Muscle of leg (tissue), 11 donors: Measurements from ENCODE around the gene GFRA4. TPM values are rescaled to one million over a fixed set of nuclear protein-coding genes. Genes with fewer than 3 reads are reported as not detected.
A peak's percentile ranks its signal among the peaks of the same experiment; 100 is the strongest.

ENCODE experiments used
- DNase-seq: peaks from one replicate; pipeline ENCODE4 v3.0.0; 2013
- H3K27ac ChIP-seq: one replicate; pipeline ENCODE4 v1.5.1; 2013; ENCODE audit warnings: mild to moderate bottlenecking, low read length, control low read depth
- H3K27me3 ChIP-seq: one replicate; pipeline ENCODE4 v1.6.1; 2013; ENCODE audit warnings: low read length; ENCODE audit not compliant: control insufficient read depth, insufficient read depth
- H3K36me3 ChIP-seq: one replicate; pipeline ENCODE4 v1.6.1; 2013; ENCODE audit warnings: low read length; ENCODE audit not compliant: control insufficient read depth, insufficient read depth
- H3K4me1 ChIP-seq: one replicate; pipeline ENCODE4 v1.6.1; 2013; ENCODE audit warnings: low read length; ENCODE audit not compliant: control insufficient read depth, insufficient read depth
- H3K4me3 ChIP-seq: one replicate; pipeline ENCODE4 v1.5.1; 2013; ENCODE audit warnings: low read length, control low read depth
- H3K9me3 ChIP-seq: replicated peaks from 2 replicates; pipeline ENCODE4 v1.6.1; 2013; ENCODE audit warnings: low read depth, low read length; ENCODE audit not compliant: control insufficient read depth
- WGBS: methylation state at CpG from one replicate; pipeline ENCODE4 v1.1.5; 2013; ENCODE audit warnings: missing lambda C conversion rate; ENCODE audit not compliant: insufficient coverage; 5-methylcytosine and 5-hydroxymethylcytosine counted together
- polyA plus RNA-seq, 8 donors: library from polyadenylated mRNA; unstranded; fragments of 120-200 nt; gene quantifications; one replicate each; pipeline versions ENCODE4 v1.2.1 to v1.2.3, GENCODE V29; 2013; ENCODE audit warnings: inconsistent platforms in 1 of 8, low replicate concordance in 1 of 8; ENCODE audit not compliant: insufficient read length in 8 of 8, insufficient read depth in 1 of 8
- total RNA-seq: library from RNA; stranded (reverse); fragments of 120-200 nt; gene quantifications from one replicate; pipeline ENCODE4 v1.2.4, GENCODE V29; 2013

The GFRA4 gene
- total and polyA plus RNA-seq, 9 donors: not detected

- Histone ChIP-seq H3K27ac (no peak overlapping the region), H3K36me3 (peaks cover 11% of the 10 kb centered on the region), H3K9me3 (no peaks in the 10 kb centered on the region), H3K4me1 (no peaks in the 10 kb centered on the region), H3K27me3 (no peaks in the 10 kb centered on the region), H3K4me3 (no peak overlapping the region)
- DNase-seq: no peak
- WGBS: no CpG with 5 or more reads among the region's 1 CpG
These were observed 27.9 kb downstream of the GFRA4 start for GRCh38 chr20:3635346-3635745.

GRCh38 chr20:3633913-3634478 lies 29.2 kb downstream of the GFRA4 start:
- no peak overlapping the region for H3K27ac ChIP-seq
- H3K36me3 ChIP-seq: peaks cover 16% of the 10 kb centered on the region
- H3K4me3 ChIP-seq: no peak overlapping the region
- WGBS: 38% methylated on average over 3 of the region's 6 CpGs
- H3K9me3 ChIP-seq: no peaks in the 10 kb centered on the region
- H3K4me1 ChIP-seq: no peaks in the 10 kb centered on the region
- no peaks in the 10 kb centered on the region for H3K27me3 ChIP-seq
- no peak for DNase-seq

- Histone ChIP-seq H3K4me1 (no peaks in the 10 kb centered on the region), H3K36me3 (peaks cover 23% of the 10 kb centered on the region), H3K27ac (no peak overlapping the region), H3K9me3 (no peaks in the 10 kb centered on the region), H3K27me3 (no peaks in the 10 kb centered on the region), H3K4me3 (no peak overlapping the region)
- 80% methylated on average over 5 of the region's 7 CpGs for WGBS
- DNase-seq: no peak
These were observed 30.7 kb downstream of the GFRA4 start for GRCh38 chr20:3632311-3633004.

GRCh38 chr20:3631534-3631933 lies 31.7 kb downstream of the GFRA4 start:
- Histone ChIP-seq H3K4me3 (no peak overlapping the region), H3K4me1 (no peaks in the 10 kb centered on the region), H3K9me3 (no peaks in the 10 kb centered on the region), H3K36me3 (peaks cover 24% of the 10 kb centered on the region), H3K27me3 (no peaks in the 10 kb centered on the region), H3K27ac (no peak overlapping the region)
- no CpG with 5 or more reads among the region's 5 CpGs for WGBS
- no peak for DNase-seq

- WGBS: 100% methylated on average over 1 of the region's 8 CpGs
- DNase-seq: peak; percentile 24
- Histone ChIP-seq H3K4me1 (no peaks in the 10 kb centered on the region), H3K27me3 (no peaks in the 10 kb centered on the region), H3K36me3 (peaks cover 26% of the 10 kb centered on the region), H3K27ac (no peak overlapping the region), H3K4me3 (no peak overlapping the region), H3K9me3 (no peaks in the 10 kb centered on the region)
These were observed 32.8 kb downstream of the GFRA4 start for GRCh38 chr20:3630429-3630828.

GRCh38 chr20:3629893-3630292 lies 33.3 kb downstream of the GFRA4 start:
- WGBS: 100% methylated on average over 1 of the region's 2 CpGs
- no peak overlapping the region for H3K4me3 ChIP-seq
- no peaks in the 10 kb centered on the region for H3K4me1 ChIP-seq
- no peak overlapping the region for H3K27ac ChIP-seq
- H3K27me3 ChIP-seq: no peaks in the 10 kb centered on the region
- DNase-seq: no peak
- no peaks in the 10 kb centered on the region for H3K9me3 ChIP-seq
- H3K36me3 ChIP-seq: peaks cover 26% of the 10 kb centered on the region

GRCh38 chr20:3628502-3629314 lies 34.5 kb downstream of the GFRA4 start:
- Histone ChIP-seq H3K4me3 (no peak overlapping the region), H3K27me3 (no peaks in the 10 kb centered on the region), H3K9me3 (no peaks in the 10 kb centered on the region), H3K36me3 (peaks cover 21% of the 10 kb centered on the region), H3K4me1 (no peaks in the 10 kb centered on the region), H3K27ac (no peak overlapping the region)
- no peak for DNase-seq
- WGBS: 86% methylated on average over 12 of the region's 16 CpGs

GRCh38 chr20:3627476-3627875 lies 35.7 kb downstream of the GFRA4 start:
- no peak for DNase-seq
- no peak overlapping the region for H3K4me3 ChIP-seq
- H3K4me1 ChIP-seq: no peaks in the 10 kb centered on the region
- no peaks in the 10 kb centered on the region for H3K27me3 ChIP-seq
- no peak overlapping the region for H3K27ac ChIP-seq
- no CpG with 5 or more reads among the region's 2 CpGs for WGBS
- H3K36me3 ChIP-seq: peaks cover 21% of the 10 kb centered on the region
- no peaks in the 10 kb centered on the region for H3K9me3 ChIP-seq

GRCh38 chr20:3622406-3622805 lies 40.8 kb downstream of the GFRA4 start:
- Histone ChIP-seq H3K9me3 (no peaks in the 10 kb centered on the region), H3K4me3 (no peak overlapping the region), H3K4me1 (peaks cover 2% of the 10 kb centered on the region), H3K27me3 (no peaks in the 10 kb centered on the region), H3K27ac (no peak overlapping the region), H3K36me3 (peaks cover 18% of the 10 kb centered on the region)
- DNase-seq: no peak
- no CpG with 5 or more reads among the region's 4 CpGs for WGBS

- WGBS: 83% methylated on average over 2 of the region's 8 CpGs
- no peak for DNase-seq
- Histone ChIP-seq H3K36me3 (peaks cover 16% of the 10 kb centered on the region), H3K4me1 (peaks cover 4% of the 10 kb centered on the region), H3K9me3 (no peaks in the 10 kb centered on the region), H3K4me3 (no peak overlapping the region), H3K27ac (no peak overlapping the region), H3K27me3 (no peaks in the 10 kb centered on the region)
These were observed 42.1 kb downstream of the GFRA4 start for GRCh38 chr20:3621111-3621510.
